Natural killer cell treated with Interleukin-12 subunit alpha and Interleukin-12 subunit beta and Interleukin-15 and Interleukin-18, amount 100 ng/mL, for 72 hours (primary cell): ENCODE results near the gene IL22. TPM values are rescaled to one million over a fixed set of nuclear protein-coding genes. Genes with fewer than 3 reads are reported as not detected.

ENCODE experiments used
- ATAC-seq, 2 donors: fragments of 150-1000 bp; cut with Tn5 transposase in 1 of 2; sonication (Bioruptor Pico), chemical (Tn5 transposase) in 1 of 2; 2 replicates each; pipeline ENCODE4 v1.10.0; 2021
- DNase-seq: peaks from one replicate; pipeline ENCODE4 v3.0.0; 2022; ENCODE audit warnings: low spot score
- H3K27ac Mint-ChIP-seq, 2 donors: 1 replicate in 1 of 2; 2 replicates in 1 of 2; pipeline ENCODE4 v1.8.0; 2022; ENCODE audit warnings: mixed read lengths in 2 of 2, mild to moderate bottlenecking in 1 of 2, moderate library complexity in 1 of 2
- H3K27me3 Mint-ChIP-seq, 2 donors: 1 replicate in 1 of 2; 2 replicates in 1 of 2; pipeline ENCODE4 v1.8.0; 2022; ENCODE audit warnings: mixed read lengths in 2 of 2
- H3K36me3 Mint-ChIP-seq: one replicate; pipeline ENCODE4 v1.8.0; 2022; ENCODE audit warnings: mixed read lengths
- H3K4me1 Mint-ChIP-seq, 2 donors: 1 replicate in 1 of 2; 2 replicates in 1 of 2; pipeline ENCODE4 v1.8.0; 2022; ENCODE audit warnings: low read depth in 2 of 2, mixed read lengths in 2 of 2, mild to moderate bottlenecking in 1 of 2
- H3K4me3 Mint-ChIP-seq: one replicate; pipeline ENCODE4 v1.8.0; 2022; ENCODE audit warnings: mixed read lengths
- H3K9me3 Mint-ChIP-seq: 2 replicates; pipeline ENCODE4 v1.8.0; 2022; ENCODE audit warnings: mixed read lengths
- total RNA-seq, 2 donors: library from RNA; stranded (reverse); gene quantifications; one replicate each; pipeline ENCODE4 v1.2.3, GENCODE V29; 2022

The IL22 gene
- total RNA-seq, 2 donors from 2014 or later = 1.0 to 3.4 TPM

- Mint-ChIP-seq H3K27ac (peak overlapping the region; percentile 34 to 51), H3K4me1 (peaks cover 33 to 36% of the 10 kb centered on the region in 2 donors), H3K9me3 (no peaks in the 10 kb centered on the region), H3K27me3 (peaks cover 0 to 2% of the 10 kb centered on the region in 2 donors), H3K4me3 (no peak overlapping the region), H3K36me3 (peaks cover 23% of the 10 kb centered on the region)
- DNase-seq (no peak), ATAC-seq (no peak)
Observed at GRCh38 chr12:68206446-68206845, 47.0 kb downstream of the IL22 start.

- Mint-ChIP-seq H3K9me3 (no peaks in the 10 kb centered on the region), H3K4me3 (peak overlapping the region; percentile 58), H3K4me1 (peaks cover 45 to 50% of the 10 kb centered on the region in 2 donors), H3K27ac (peak overlapping the region; percentile 17 to 64), H3K36me3 (peaks cover 25% of the 10 kb centered on the region), H3K27me3 (no peaks in the 10 kb centered on the region)
- DNase-seq = no peak
- ATAC-seq = peak in 1 of 2 donors; percentile 53
Observed at GRCh38 chr12:68203460-68203875, 49.9 kb downstream of the IL22 start.

GRCh38 chr12:68200854-68201253 lies 52.5 kb downstream of the IL22 start:
- H3K4me3 Mint-ChIP-seq = peak overlapping the region; percentile 48
- H3K27me3 Mint-ChIP-seq = no peaks in the 10 kb centered on the region
- H3K27ac Mint-ChIP-seq = peak overlapping the region; percentile 83 to 97
- peaks cover 37 to 51% of the 10 kb centered on the region in 2 donors for H3K4me1 Mint-ChIP-seq
- no peaks in the 10 kb centered on the region for H3K9me3 Mint-ChIP-seq
- no peak for ATAC-seq
- no peak for DNase-seq
- peaks cover 14% of the 10 kb centered on the region for H3K36me3 Mint-ChIP-seq

DNA sequence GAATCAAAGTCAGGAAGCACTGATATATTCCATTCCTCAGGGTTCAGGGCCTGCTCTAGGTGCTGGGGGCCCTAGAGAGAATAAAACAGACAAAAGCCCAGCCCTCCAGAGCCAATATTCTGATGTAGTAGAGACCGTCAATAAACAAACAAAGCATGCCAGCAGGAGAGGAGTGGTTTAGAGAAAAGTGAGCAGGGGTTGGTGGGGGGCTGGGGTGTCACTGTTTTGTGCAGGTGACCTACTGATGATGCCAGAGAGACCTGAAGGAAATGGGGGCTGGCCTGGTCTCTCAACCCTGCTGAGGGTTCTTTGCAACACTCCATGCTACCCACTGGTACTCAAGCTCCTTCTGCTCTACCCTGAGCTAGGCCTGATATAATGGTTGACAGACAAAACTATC lies 54.3 kb downstream of the IL22 start:
- no peak for DNase-seq
- H3K4me3 Mint-ChIP-seq = peak overlapping the region; percentile 61
- no peak for ATAC-seq
- H3K36me3 Mint-ChIP-seq = peaks cover 25% of the 10 kb centered on the region
- H3K27me3 Mint-ChIP-seq = no peaks in the 10 kb centered on the region
- peaks cover 51 to 64% of the 10 kb centered on the region in 2 donors for H3K4me1 Mint-ChIP-seq
- H3K9me3 Mint-ChIP-seq = no peaks in the 10 kb centered on the region
- H3K27ac Mint-ChIP-seq = peak overlapping the region; percentile 83 to 97

- Mint-ChIP-seq H3K4me1 (peaks cover 56 to 68% of the 10 kb centered on the region in 2 donors), H3K4me3 (peak overlapping the region; percentile 61), H3K9me3 (peaks cover 4% of the 10 kb centered on the region), H3K27ac (peak overlapping the region; percentile 83 to 97), H3K27me3 (no peaks in the 10 kb centered on the region), H3K36me3 (peaks cover 30% of the 10 kb centered on the region)
- no peak for ATAC-seq
- no peak for DNase-seq
Observed at GRCh38 chr12:68198507-68199086, 54.8 kb downstream of the IL22 start.

Other genes with a start within 250 kb of the IL22 start
- gene IFNG, start 93.9 kb downstream of the IL22 start, total RNA-seq = over 10,000 TPM; 20,993 to 58,992 TPM
- gene IL26, start 27.8 kb downstream of the IL22 start, total RNA-seq = 10 to 100 TPM; 10.0 to 19.1 TPM
- gene MDM1, start 78.8 kb upstream of the IL22 start, total RNA-seq = 10 to 100 TPM; 34.1 to 60.0 TPM